Measurements from ENCODE around the gene TMEM14A.
"Not testable (repeated sequence)": the region's sequence is repeated elsewhere in the genome, so short reads cannot be mapped to it uniquely, and the experiment has no call there.

Gene TMEM14A

DNA sequence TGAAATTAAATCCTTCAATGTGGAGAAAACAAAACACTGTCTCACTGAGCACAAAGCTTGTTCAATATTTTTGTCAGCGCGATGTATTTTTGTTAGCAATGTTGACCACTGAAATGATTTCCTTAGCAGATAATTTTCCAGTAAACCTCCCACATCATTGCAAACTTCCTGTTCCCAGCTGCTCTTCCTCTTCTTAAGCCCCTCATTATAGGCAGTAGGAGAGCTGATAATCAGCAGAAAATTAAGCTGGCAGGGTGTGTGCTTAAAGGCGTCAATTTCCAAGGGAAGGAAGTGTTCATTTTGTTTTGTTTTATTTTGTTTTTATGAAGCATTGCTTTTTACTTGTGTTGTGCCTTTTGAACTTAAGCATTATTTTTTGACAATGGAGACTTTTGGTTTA, 29.1 kb upstream of the TMEM14A start:
- Histone ChIP-seq H3K27ac (ENCODE audit: low read depth, low read length) (no peak overlapping the region), H3K4me3 (ENCODE audit: low read depth in 1 of 2, low read length in 2 of 2) (no peak overlapping the region), H3K36me3 (ENCODE audit: insufficient read depth, low read length) (no peaks in the 10 kb centered on the region), H3K9me3 (ENCODE audit: low read length) (no peaks in the 10 kb centered on the region), H3K4me1 (ENCODE audit: insufficient read depth, low read length) (no peaks in the 10 kb centered on the region), H3K9ac (ENCODE audit: low read length) (no peak overlapping the region), H3K27me3 (ENCODE audit: control insufficient read depth in 1 of 2, insufficient read depth in 2 of 2, low read length in 2 of 2) (no peaks in the 10 kb centered on the region)

DNA sequence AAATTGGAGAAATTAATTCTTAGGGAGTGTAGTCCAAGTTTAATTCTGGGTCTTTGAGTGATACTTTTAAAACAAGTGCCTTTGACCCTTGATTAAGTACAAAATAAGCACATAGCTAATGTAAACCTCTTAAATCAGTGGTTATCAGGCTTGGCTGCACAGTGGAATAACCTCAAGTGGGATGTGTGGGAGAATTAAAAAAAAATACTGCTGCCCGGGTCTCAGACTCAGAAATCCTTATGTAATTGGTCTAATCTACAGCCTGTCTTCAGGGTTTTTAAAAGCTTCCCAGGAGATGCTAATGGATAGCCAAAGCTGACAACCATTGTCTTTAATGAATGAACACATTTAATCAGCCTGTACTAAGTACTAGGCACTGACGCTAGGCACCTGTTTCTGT, 28.5 kb upstream of the TMEM14A start:
- H3K4me3 ChIP-seq (ENCODE audit: low read depth in 1 of 2, low read length in 2 of 2) = no peak overlapping the region
- H3K27me3 ChIP-seq (ENCODE audit: control insufficient read depth in 1 of 2, insufficient read depth in 2 of 2, low read length in 2 of 2) = no peaks in the 10 kb centered on the region
- no peak overlapping the region for H3K27ac ChIP-seq (ENCODE audit: low read depth, low read length)
- no peaks in the 10 kb centered on the region for H3K36me3 ChIP-seq (ENCODE audit: insufficient read depth, low read length)
- H3K4me1 ChIP-seq (ENCODE audit: insufficient read depth, low read length) = no peaks in the 10 kb centered on the region
- H3K9ac ChIP-seq (ENCODE audit: low read length) = no peak overlapping the region
- H3K9me3 ChIP-seq (ENCODE audit: low read length) = no peaks in the 10 kb centered on the region

DNA sequence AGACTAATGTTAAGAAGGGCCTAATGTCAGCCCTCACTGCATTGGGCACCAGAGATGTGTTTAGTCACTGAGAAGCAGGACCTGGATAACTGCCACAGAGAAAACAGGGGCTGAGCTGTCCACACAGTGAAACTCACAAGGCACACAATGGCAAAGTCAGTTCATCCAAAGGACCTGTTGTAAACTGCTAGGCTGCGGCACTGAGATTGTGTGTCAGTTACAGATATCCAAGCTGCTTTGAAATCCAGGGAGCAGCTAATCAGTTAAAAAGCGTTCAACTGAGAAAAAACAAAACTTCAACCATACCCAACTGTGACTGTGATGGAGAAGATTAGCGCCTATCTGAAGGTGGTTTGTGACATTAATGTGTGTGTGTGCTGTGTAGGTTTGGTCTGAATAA, 27.8 kb upstream of the TMEM14A start:
- H3K27me3 ChIP-seq (ENCODE audit: control insufficient read depth in 1 of 2, insufficient read depth in 2 of 2, low read length in 2 of 2) = no peaks in the 10 kb centered on the region
- no peak overlapping the region for H3K4me3 ChIP-seq (ENCODE audit: low read depth in 1 of 2, low read length in 2 of 2)
- no peaks in the 10 kb centered on the region for H3K36me3 ChIP-seq (ENCODE audit: insufficient read depth, low read length)
- H3K9me3 ChIP-seq (ENCODE audit: low read length) = no peaks in the 10 kb centered on the region
- no peak overlapping the region for H3K9ac ChIP-seq (ENCODE audit: low read length)
- H3K27ac ChIP-seq (ENCODE audit: low read depth, low read length) = no peak overlapping the region
- no peaks in the 10 kb centered on the region for H3K4me1 ChIP-seq (ENCODE audit: insufficient read depth, low read length)

DNA sequence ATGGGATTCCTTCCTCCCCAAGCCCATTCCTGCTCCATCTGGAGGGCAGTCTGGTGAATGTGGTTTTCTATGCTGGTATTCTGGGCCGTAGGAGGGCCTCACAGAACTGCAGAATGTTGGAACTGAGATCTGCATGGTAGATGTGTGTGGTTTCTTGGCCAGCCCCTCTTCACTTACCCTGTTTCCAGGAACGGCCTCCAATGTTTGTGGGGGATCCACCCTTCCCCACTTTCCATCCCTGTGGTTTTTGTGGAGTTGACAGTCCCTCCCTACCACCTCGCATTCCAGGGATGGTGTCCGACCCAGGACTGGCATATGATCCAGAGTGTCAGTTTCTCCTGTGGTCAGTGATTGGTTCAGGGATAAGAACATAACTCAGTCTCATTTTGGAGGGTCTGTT, 26.7 kb upstream of the TMEM14A start:
- Histone ChIP-seq H3K27ac (ENCODE audit: low read depth, low read length) (no peak overlapping the region), H3K9ac (ENCODE audit: low read length) (no peak overlapping the region), H3K36me3 (ENCODE audit: insufficient read depth, low read length) (no peaks in the 10 kb centered on the region), H3K27me3 (ENCODE audit: control insufficient read depth in 1 of 2, insufficient read depth in 2 of 2, low read length in 2 of 2) (no peaks in the 10 kb centered on the region), H3K4me1 (ENCODE audit: insufficient read depth, low read length) (no peaks in the 10 kb centered on the region), H3K4me3 (ENCODE audit: low read depth in 1 of 2, low read length in 2 of 2) (no peak overlapping the region), H3K9me3 (ENCODE audit: low read length) (no peaks in the 10 kb centered on the region)

DNA sequence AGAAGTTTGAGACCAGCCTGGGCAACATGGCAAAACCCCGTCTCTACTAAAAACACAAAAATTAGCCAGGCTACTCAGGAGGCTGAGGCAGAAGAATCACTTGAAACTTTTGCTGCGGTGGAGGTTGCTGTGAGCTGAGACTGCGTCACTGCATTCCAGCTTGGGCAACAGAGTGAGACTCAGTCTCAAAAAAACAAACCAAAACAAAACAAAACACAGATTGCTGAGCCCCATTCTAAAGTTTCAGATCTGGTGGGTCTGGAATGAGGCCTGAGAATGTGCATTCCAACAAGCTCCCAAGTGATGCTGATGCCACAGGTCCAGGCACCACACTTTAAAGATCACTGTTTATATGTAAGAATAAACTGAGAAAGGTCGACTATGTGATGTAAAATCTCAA, 24.9 kb upstream of the TMEM14A start:
- Histone ChIP-seq H3K27me3 (ENCODE audit: control insufficient read depth in 1 of 2, insufficient read depth in 2 of 2, low read length in 2 of 2) (no peaks in the 10 kb centered on the region), H3K27ac (ENCODE audit: low read depth, low read length) (no peak overlapping the region), H3K4me1 (ENCODE audit: insufficient read depth, low read length) (no peaks in the 10 kb centered on the region), H3K9me3 (ENCODE audit: low read length) (no peaks in the 10 kb centered on the region), H3K36me3 (ENCODE audit: insufficient read depth, low read length) (no peaks in the 10 kb centered on the region), H3K4me3 (ENCODE audit: low read depth in 1 of 2, low read length in 2 of 2) (no peak overlapping the region), H3K9ac (ENCODE audit: low read length) (no peak overlapping the region)

DNA sequence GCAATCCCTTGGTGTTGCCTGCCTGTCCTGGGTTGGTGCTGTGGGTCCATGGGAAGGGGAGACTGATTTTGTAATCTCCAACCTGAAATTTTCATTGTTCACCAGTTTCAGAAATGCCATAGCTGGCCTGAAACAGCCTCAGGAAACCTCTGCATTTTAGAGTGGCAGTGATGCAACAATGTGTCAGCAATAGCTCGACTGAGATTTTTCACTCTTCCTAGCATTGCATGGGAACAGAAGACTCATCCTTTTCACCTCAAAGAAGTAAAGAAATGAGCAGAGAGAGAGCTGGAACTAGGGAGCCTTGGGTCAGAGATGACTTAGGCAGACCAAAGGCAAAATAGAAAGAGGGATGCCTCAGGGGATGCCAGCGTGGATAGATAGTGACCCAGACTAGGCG, 23.7 kb upstream of the TMEM14A start:
- Histone ChIP-seq H3K4me1 (ENCODE audit: insufficient read depth, low read length) (no peaks in the 10 kb centered on the region), H3K4me3 (ENCODE audit: low read depth in 1 of 2, low read length in 2 of 2) (no peak overlapping the region), H3K9ac (ENCODE audit: low read length) (no peak overlapping the region), H3K27ac (ENCODE audit: low read depth, low read length) (no peak overlapping the region), H3K9me3 (ENCODE audit: low read length) (no peaks in the 10 kb centered on the region), H3K27me3 (ENCODE audit: control insufficient read depth in 1 of 2, insufficient read depth in 2 of 2, low read length in 2 of 2) (no peaks in the 10 kb centered on the region), H3K36me3 (ENCODE audit: insufficient read depth, low read length) (no peaks in the 10 kb centered on the region)

DNA sequence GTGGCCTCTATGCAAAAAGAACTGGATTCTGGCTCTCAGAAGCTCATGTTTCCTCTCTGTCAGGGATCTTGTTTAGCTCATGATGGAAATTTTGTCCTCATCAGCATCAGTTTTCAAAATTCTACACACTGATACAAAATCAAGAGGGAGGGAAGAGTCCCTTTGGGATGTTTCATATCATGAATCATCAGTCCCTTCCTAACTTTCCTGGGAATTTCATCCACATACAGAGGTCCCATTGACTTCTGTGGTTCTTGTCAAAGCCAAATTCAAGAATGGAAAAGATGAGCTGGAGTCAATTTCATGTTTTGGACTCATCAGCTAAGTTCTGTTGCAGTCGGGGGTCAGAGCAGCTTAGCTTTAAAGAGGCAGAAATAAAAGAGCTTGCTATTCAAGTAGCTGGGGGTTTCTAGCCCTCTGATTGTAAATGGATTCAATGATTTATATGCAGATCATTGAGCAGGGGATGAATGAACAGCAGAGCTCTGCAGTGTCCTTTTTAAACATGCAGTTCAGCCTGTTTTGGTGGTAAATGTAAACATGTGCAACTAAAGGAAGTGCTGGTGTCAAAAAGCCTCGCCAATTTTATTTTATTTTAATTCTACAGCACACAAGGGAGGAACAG, 21.3 kb upstream of the TMEM14A start:
- no peak overlapping the region for H3K4me3 ChIP-seq (ENCODE audit: low read depth in 1 of 2, low read length in 2 of 2)
- H3K9ac ChIP-seq (ENCODE audit: low read length) = no peak overlapping the region
- no peaks in the 10 kb centered on the region for H3K27me3 ChIP-seq (ENCODE audit: control insufficient read depth in 1 of 2, insufficient read depth in 2 of 2, low read length in 2 of 2)
- no peak overlapping the region for H3K27ac ChIP-seq (ENCODE audit: low read depth, low read length)
- no peaks in the 10 kb centered on the region for H3K9me3 ChIP-seq (ENCODE audit: low read length)
- no peaks in the 10 kb centered on the region for H3K4me1 ChIP-seq (ENCODE audit: insufficient read depth, low read length)
- H3K36me3 ChIP-seq (ENCODE audit: insufficient read depth, low read length) = no peaks in the 10 kb centered on the region

DNA sequence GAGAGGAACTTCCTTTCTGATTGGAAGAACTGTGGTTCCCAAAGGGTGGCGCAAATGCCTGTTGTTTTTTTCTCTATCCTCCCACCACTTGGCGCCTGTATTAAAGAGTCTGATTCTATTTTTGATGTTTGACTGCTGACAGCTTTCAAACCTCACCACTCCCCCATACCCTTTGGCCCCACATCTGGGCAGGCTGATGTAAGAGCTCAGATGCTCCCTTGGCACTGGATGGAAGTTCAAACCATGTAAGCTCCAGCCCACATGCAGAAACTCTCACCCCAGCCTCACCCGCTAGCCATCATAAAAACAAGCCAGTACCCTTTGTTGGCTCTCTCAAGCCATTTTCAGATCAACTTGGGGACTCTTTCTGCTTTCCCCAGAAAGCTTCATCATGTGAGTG, 20.0 kb upstream of the TMEM14A start:
- H3K4me1 ChIP-seq (ENCODE audit: insufficient read depth, low read length) = no peaks in the 10 kb centered on the region
- H3K9me3 ChIP-seq (ENCODE audit: low read length) = no peaks in the 10 kb centered on the region
- H3K9ac ChIP-seq (ENCODE audit: low read length) = no peak overlapping the region
- H3K4me3 ChIP-seq (ENCODE audit: low read depth in 1 of 2, low read length in 2 of 2) = no peak overlapping the region
- no peaks in the 10 kb centered on the region for H3K27me3 ChIP-seq (ENCODE audit: control insufficient read depth in 1 of 2, insufficient read depth in 2 of 2, low read length in 2 of 2)
- H3K36me3 ChIP-seq (ENCODE audit: insufficient read depth, low read length) = no peaks in the 10 kb centered on the region
- H3K27ac ChIP-seq (ENCODE audit: low read depth, low read length) = no peak overlapping the region

DNA sequence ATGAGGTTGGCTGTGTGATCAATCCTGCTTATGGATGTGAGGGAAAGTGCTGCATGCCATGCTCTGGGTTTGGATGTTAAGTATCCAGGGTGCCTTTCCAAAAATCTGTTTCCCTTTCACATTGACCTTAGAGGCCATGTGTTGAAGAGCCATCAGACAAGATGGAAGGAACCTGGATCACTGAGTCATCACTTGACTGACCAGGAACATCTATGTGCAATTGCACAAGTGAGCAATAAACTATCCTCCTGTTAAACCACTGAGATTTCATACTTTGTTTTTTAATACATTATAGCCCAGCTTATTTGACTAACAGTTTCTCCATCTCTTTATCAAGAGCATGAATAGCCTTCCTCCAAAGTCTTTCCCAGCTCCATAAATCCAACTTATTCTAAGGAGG, 17.8 kb upstream of the TMEM14A start:
- H3K36me3 ChIP-seq (ENCODE audit: insufficient read depth, low read length) = no peaks in the 10 kb centered on the region
- no peak overlapping the region for H3K9ac ChIP-seq (ENCODE audit: low read length)
- no peaks in the 10 kb centered on the region for H3K9me3 ChIP-seq (ENCODE audit: low read length)
- H3K4me3 ChIP-seq (ENCODE audit: low read depth in 1 of 2, low read length in 2 of 2) = no peak overlapping the region
- no peak overlapping the region for H3K27ac ChIP-seq (ENCODE audit: low read depth, low read length)
- no peaks in the 10 kb centered on the region for H3K4me1 ChIP-seq (ENCODE audit: insufficient read depth, low read length)
- no peaks in the 10 kb centered on the region for H3K27me3 ChIP-seq (ENCODE audit: control insufficient read depth in 1 of 2, insufficient read depth in 2 of 2, low read length in 2 of 2)

DNA sequence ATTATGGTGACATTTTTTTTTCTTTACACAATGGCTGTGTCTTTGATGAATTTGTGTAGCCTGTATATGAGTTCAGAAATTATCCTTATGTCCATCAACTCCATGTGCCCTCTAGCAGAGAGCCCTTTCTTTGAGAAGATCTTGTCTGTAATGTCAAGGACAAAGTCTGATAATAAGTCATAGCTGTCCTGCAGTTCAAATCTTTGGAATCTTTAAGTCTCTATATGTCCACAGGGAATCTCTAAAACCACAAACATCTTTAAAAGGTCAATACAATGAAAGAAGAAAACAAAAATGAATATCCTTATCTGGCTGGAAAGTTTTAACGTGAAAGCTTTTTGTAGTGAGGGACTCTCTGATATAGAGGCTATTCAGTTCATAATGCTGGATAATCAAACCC, 16.9 kb upstream of the TMEM14A start:
- H3K27ac ChIP-seq (ENCODE audit: low read depth, low read length) = no peak overlapping the region
- H3K9me3 ChIP-seq (ENCODE audit: low read length) = no peaks in the 10 kb centered on the region
- H3K4me1 ChIP-seq (ENCODE audit: insufficient read depth, low read length) = no peaks in the 10 kb centered on the region
- no peaks in the 10 kb centered on the region for H3K27me3 ChIP-seq (ENCODE audit: control insufficient read depth in 1 of 2, insufficient read depth in 2 of 2, low read length in 2 of 2)
- no peak overlapping the region for H3K4me3 ChIP-seq (ENCODE audit: low read depth in 1 of 2, low read length in 2 of 2)
- no peaks in the 10 kb centered on the region for H3K36me3 ChIP-seq (ENCODE audit: insufficient read depth, low read length)
- no peak overlapping the region for H3K9ac ChIP-seq (ENCODE audit: low read length)

DNA sequence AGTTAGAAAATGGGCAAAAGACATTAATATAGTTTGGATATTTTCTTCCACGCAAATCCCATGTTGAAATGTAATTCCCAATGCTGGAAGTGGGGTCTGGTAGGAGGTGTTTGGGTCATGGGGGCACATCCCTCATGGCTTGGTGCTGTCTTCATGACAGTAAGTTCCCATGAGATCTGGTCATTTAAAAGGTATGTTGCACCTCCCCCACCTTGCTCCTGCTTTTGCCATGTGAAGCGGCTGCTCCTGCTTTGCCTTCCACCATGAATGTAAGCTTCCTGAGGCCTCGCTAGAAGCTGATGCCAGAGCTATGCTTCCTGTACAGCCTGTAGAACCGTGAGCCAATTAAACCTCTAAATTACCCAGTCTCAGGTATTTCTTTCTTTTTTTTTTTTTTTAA, 16.3 kb upstream of the TMEM14A start:
- H3K27me3 ChIP-seq (ENCODE audit: control insufficient read depth in 1 of 2, insufficient read depth in 2 of 2, low read length in 2 of 2) = no peaks in the 10 kb centered on the region
- H3K27ac ChIP-seq (ENCODE audit: low read depth, low read length) = no peak overlapping the region
- H3K9me3 ChIP-seq (ENCODE audit: low read length) = no peaks in the 10 kb centered on the region
- no peaks in the 10 kb centered on the region for H3K36me3 ChIP-seq (ENCODE audit: insufficient read depth, low read length)
- no peak overlapping the region for H3K9ac ChIP-seq (ENCODE audit: low read length)
- H3K4me1 ChIP-seq (ENCODE audit: insufficient read depth, low read length) = no peaks in the 10 kb centered on the region
- no peak overlapping the region for H3K4me3 ChIP-seq (ENCODE audit: low read depth in 1 of 2, low read length in 2 of 2)

DNA sequence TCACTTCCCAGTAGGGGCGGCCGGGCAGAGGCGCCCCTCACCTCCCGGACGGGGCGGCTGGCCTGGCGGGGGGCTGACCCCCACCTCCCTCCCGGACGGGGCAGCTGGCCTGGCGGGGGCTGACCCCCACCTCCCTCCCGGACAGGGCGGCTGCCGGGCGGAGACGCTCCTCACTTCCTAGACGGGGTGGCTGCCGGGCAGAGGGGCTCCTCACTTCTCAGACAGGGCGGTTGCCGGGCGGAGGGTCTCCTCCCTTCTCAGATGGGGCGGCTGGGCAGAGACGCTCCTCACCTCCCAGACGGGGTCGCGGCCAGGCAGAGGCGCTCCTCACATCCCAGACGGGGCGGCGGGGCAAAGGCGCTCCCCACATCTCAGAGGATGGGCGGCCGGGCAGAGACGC, 15.0 kb upstream of the TMEM14A start:
- not testable (repeated sequence) for H3K9me3 ChIP-seq (ENCODE audit: low read length); H3K9ac ChIP-seq (ENCODE audit: low read length); H3K27ac ChIP-seq (ENCODE audit: low read depth, low read length); H3K4me1 ChIP-seq (ENCODE audit: insufficient read depth, low read length); H3K4me3 ChIP-seq (ENCODE audit: low read depth in 1 of 2, low read length in 2 of 2); H3K36me3 ChIP-seq (ENCODE audit: insufficient read depth, low read length); H3K27me3 ChIP-seq (ENCODE audit: control insufficient read depth in 1 of 2, insufficient read depth in 2 of 2, low read length in 2 of 2)
